Epidermal melanocyte (primary cell): ENCODE measurements around the gene BTBD9.

ENCODE experiments used
- DNase-seq: peaks from one replicate; pipeline ENCODE4 v3.0.0; 2011; ENCODE audit warnings: low spot score; ENCODE audit not compliant: insufficient read length

BTBD9 gene

GRCh38 chr6:38599261-38599660, 40.5 kb downstream of the BTBD9 start:
- DNase-seq, result no peak

GRCh38 chr6:38593998-38594665, 45.6 kb downstream of the BTBD9 start:
- no peak for DNase-seq

- DNase-seq, result no peak
Measured at GRCh38 chr6:38593409-38593808, 46.3 kb downstream of the BTBD9 start.

GRCh38 chr6:38591439-38591838, 48.3 kb downstream of the BTBD9 start:
- no peak for DNase-seq

GRCh38 chr6:38589367-38589720, 50.4 kb downstream of the BTBD9 start:
- no peak for DNase-seq

GRCh38 chr6:38588631-38589366, 50.9 kb downstream of the BTBD9 start:
- DNase-seq, result no peak

- DNase-seq, result no peak
Measured at GRCh38 chr6:38587766-38588362, 51.9 kb downstream of the BTBD9 start.

GRCh38 chr6:38586992-38587391, 52.7 kb downstream of the BTBD9 start:
- DNase-seq, result no peak

- DNase-seq, result no peak
Measured at GRCh38 chr6:38584731-38585130, 55.0 kb downstream of the BTBD9 start.

GRCh38 chr6:38583523-38583922, 56.2 kb downstream of the BTBD9 start:
- DNase-seq, result no peak

- DNase-seq, result no peak
Measured at GRCh38 chr6:38580030-38580429, 59.7 kb downstream of the BTBD9 start.

- no peak for DNase-seq
Measured at GRCh38 chr6:38579010-38579628, 60.6 kb downstream of the BTBD9 start.

- no peak for DNase-seq
Measured at GRCh38 chr6:38578075-38578474, 61.7 kb downstream of the BTBD9 start.

GRCh38 chr6:38577492-38577891, 62.2 kb downstream of the BTBD9 start:
- DNase-seq, result no peak

GRCh38 chr6:38573801-38574395, 65.8 kb downstream of the BTBD9 start:
- no peak for DNase-seq

GRCh38 chr6:38572186-38572813, 67.4 kb downstream of the BTBD9 start:
- no peak for DNase-seq

- DNase-seq, result no peak
Measured at GRCh38 chr6:38571721-38572120, 68.0 kb downstream of the BTBD9 start.

GRCh38 chr6:38570750-38571149, 69.0 kb downstream of the BTBD9 start:
- DNase-seq, result no peak

- no peak for DNase-seq
Measured at GRCh38 chr6:38567436-38567835, 72.3 kb downstream of the BTBD9 start.

- no peak for DNase-seq
Measured at GRCh38 chr6:38566295-38567030, 73.3 kb downstream of the BTBD9 start.

- DNase-seq, result no peak
Measured at GRCh38 chr6:38564301-38564700, 75.4 kb downstream of the BTBD9 start.
